ENCODE measurements around the gene NCKAP5. TPM values are rescaled to one million over a fixed set of nuclear protein-coding genes. Genes with fewer than 3 reads are reported as not detected.

NCKAP5 gene
- polyA plus RNA-seq, 3 donors, result not detected

- H3K4me1 ChIP-seq (ENCODE audit: control insufficient read depth in 1 of 2, insufficient read depth in 2 of 2, low read length in 2 of 2), result peaks cover 0 to 10% of the 10 kb centered on the region in 2 donors
- H2AFZ ChIP-seq (ENCODE audit: insufficient read depth, low read depth, low read length, poor library complexity, severe bottlenecking), result no peak overlapping the region
- H3K79me2 ChIP-seq (ENCODE audit: insufficient read depth, low read length), result no peaks in the 10 kb centered on the region
- H4K20me1 ChIP-seq (ENCODE audit: insufficient read depth, low read length), result no peaks in the 10 kb centered on the region
- intact Hi-C loops (cut with micrococcal nuclease), result no loop called here
- Mint-ChIP-seq H3K27ac (peak overlapping the region in 2 of 7 donors; percentile 1 to 4), H3K4me1 (peaks cover 4% of the 10 kb centered on the region), H3K9me3 (peaks cover 0 to 10% (median 5%) of the 10 kb centered on the region in 7 donors), H3K27me3 (ENCODE audit: low read depth in 3 of 3) (peaks cover 0 to 1% (median 0%) of the 10 kb centered on the region in 3 donors), H3K36me3 (no peaks in the 10 kb centered on the region), H3K4me3 (peak overlapping the region in 1 of 2 donors; percentile 23)
- no peaks in the 10 kb centered on the region for H3K9me3 ChIP-seq (replicated peaks in 1 of 2; ENCODE audit: control insufficient read depth in 1 of 2, insufficient read depth in 1 of 2, low read length in 2 of 2)
- TF ChIP-seq, protein P1, sequence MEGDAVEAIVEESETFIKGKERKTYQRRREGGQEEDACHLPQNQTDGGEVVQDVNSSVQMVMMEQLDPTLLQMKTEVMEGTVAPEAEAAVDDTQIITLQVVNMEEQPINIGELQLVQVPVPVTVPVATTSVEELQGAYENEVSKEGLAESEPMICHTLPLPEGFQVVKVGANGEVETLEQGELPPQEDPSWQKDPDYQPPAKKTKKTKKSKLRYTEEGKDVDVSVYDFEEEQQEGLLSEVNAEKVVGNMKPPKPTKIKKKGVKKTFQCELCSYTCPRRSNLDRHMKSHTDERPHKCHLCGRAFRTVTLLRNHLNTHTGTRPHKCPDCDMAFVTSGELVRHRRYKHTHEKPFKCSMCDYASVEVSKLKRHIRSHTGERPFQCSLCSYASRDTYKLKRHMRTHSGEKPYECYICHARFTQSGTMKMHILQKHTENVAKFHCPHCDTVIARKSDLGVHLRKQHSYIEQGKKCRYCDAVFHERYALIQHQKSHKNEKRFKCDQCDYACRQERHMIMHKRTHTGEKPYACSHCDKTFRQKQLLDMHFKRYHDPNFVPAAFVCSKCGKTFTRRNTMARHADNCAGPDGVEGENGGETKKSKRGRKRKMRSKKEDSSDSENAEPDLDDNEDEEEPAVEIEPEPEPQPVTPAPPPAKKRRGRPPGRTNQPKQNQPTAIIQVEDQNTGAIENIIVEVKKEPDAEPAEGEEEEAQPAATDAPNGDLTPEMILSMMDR (IDR thresholded peaks at IDR 0.05), result no peak
- H3K27me3 ChIP-seq (ENCODE audit: control insufficient read depth in 2 of 2, insufficient read depth in 2 of 2, low read length in 2 of 2), result no peaks in the 10 kb centered on the region
- H3K4me2 ChIP-seq (replicated peaks; ENCODE audit: extremely low read depth, low read length, poor library complexity, severe bottlenecking), result no peak overlapping the region
- H3K4me3 ChIP-seq (replicated peaks in 1 of 3; ENCODE audit: low read depth in 2 of 3, low read length in 3 of 3), result no peak overlapping the region
- no peak overlapping the region for H3K9ac ChIP-seq (ENCODE audit: insufficient read depth, low read length, poor library complexity, severe bottlenecking)
- H3K27ac ChIP-seq (ENCODE audit: low read depth in 1 of 2, low read length in 2 of 2), result no peak overlapping the region
- peak in 2 of 3 donors; percentile 9 to 19 for DNase-seq
- WGBS (ENCODE audit: insufficient coverage), result 0% methylated on average over 2 of the region's 4 CpGs
- no peaks in the 10 kb centered on the region for H3K36me3 ChIP-seq (replicated peaks in 1 of 2; ENCODE audit: control insufficient read depth in 1 of 2, insufficient read depth in 2 of 2, low read length in 2 of 2)
Measured at GRCh38 chr2:132804051-132804450, 764.2 kb downstream of the NCKAP5 start.

- peaks cover 0 to 3% (median 0%) of the 10 kb centered on the region in 7 donors for H3K9me3 Mint-ChIP-seq
- H3K4me3 ChIP-seq (replicated peaks in 1 of 3; ENCODE audit: low read depth in 2 of 3, low read length in 3 of 3), result no peak overlapping the region
- no peaks in the 10 kb centered on the region for H3K4me1 Mint-ChIP-seq
- no peak overlapping the region for H2AFZ ChIP-seq (ENCODE audit: insufficient read depth, low read depth, low read length, poor library complexity, severe bottlenecking)
- no peaks in the 10 kb centered on the region for H3K36me3 ChIP-seq (replicated peaks in 1 of 2; ENCODE audit: control insufficient read depth in 1 of 2, insufficient read depth in 2 of 2, low read length in 2 of 2)
- no peak for DNase-seq
- intact Hi-C loops (cut with micrococcal nuclease), result no loop called here
- no peaks in the 10 kb centered on the region for H3K27me3 ChIP-seq (ENCODE audit: control insufficient read depth in 2 of 2, insufficient read depth in 2 of 2, low read length in 2 of 2)
- TF ChIP-seq, protein P1 (IDR thresholded peaks at IDR 0.05), result no peak
- no peaks in the 10 kb centered on the region for H3K79me2 ChIP-seq (ENCODE audit: insufficient read depth, low read length)
- H3K36me3 Mint-ChIP-seq, result no peaks in the 10 kb centered on the region
- no peaks in the 10 kb centered on the region for H3K4me1 ChIP-seq (ENCODE audit: control insufficient read depth in 1 of 2, insufficient read depth in 2 of 2, low read length in 2 of 2)
- no peak overlapping the region for H3K27ac Mint-ChIP-seq
- no peaks in the 10 kb centered on the region for H4K20me1 ChIP-seq (ENCODE audit: insufficient read depth, low read length)
- H3K27ac ChIP-seq (ENCODE audit: low read depth in 1 of 2, low read length in 2 of 2), result no peak overlapping the region
- H3K9me3 ChIP-seq (replicated peaks in 1 of 2; ENCODE audit: control insufficient read depth in 1 of 2, insufficient read depth in 1 of 2, low read length in 2 of 2), result no peaks in the 10 kb centered on the region
- no peak overlapping the region for H3K4me3 Mint-ChIP-seq
- H3K27me3 Mint-ChIP-seq (ENCODE audit: low read depth in 3 of 3), result peaks cover 0 to 2% (median 0%) of the 10 kb centered on the region in 3 donors
- H3K4me2 ChIP-seq (replicated peaks; ENCODE audit: extremely low read depth, low read length, poor library complexity, severe bottlenecking), result no peak overlapping the region
- no peak overlapping the region for H3K9ac ChIP-seq (ENCODE audit: insufficient read depth, low read length, poor library complexity, severe bottlenecking)
Measured at GRCh38 chr2:132798341-132798740, 769.9 kb downstream of the NCKAP5 start.
